Activated T-cell treated with anti-CD3 and anti-CD28 coated beads, Interleukin-2, amount 50 U/mL, for 4 hours (primary cell): ENCODE results near the gene SDSL. TPM values are rescaled to one million over a fixed set of nuclear protein-coding genes. Genes with fewer than 3 reads are reported as not detected.

Experiments used
- ATAC-seq, 2 donors: fragments of 200-7000 bp; cut with Tn5 transposase; one replicate each; pipeline ENCODE4 v1.10.0; 2021
- DNase-seq: peaks from one replicate; pipeline ENCODE4 v3.0.0-alpha.2; 2020
- H3K27me3 Mint-ChIP-seq: one replicate; pipeline ENCODE4 v1.8.0; 2021; ENCODE audit warnings: low read depth, mixed read lengths
- H3K36me3 Mint-ChIP-seq: one replicate; pipeline ENCODE4 v1.8.0; 2022; ENCODE audit warnings: mixed read lengths; ENCODE audit not compliant: insufficient read depth
- H3K4me1 Mint-ChIP-seq: one replicate; pipeline ENCODE4 v1.8.0; 2021; ENCODE audit warnings: low read depth, mixed read lengths
- H3K4me3 Mint-ChIP-seq: one replicate; pipeline ENCODE4 v1.8.0; 2021; ENCODE audit warnings: mild to moderate bottlenecking, moderate library complexity, mixed read lengths
- H3K9me3 Mint-ChIP-seq: one replicate; pipeline ENCODE4 v1.8.0; 2021; ENCODE audit warnings: mixed read lengths
- total RNA-seq, 3 donors: library from RNA; stranded (reverse); gene quantifications; one replicate each; pipeline ENCODE4 v1.2.1, GENCODE V29; 2021

SDSL gene
- total RNA-seq, 3 donors from 2014 or later: 0.46 TPM; not detected in 2

DNA sequence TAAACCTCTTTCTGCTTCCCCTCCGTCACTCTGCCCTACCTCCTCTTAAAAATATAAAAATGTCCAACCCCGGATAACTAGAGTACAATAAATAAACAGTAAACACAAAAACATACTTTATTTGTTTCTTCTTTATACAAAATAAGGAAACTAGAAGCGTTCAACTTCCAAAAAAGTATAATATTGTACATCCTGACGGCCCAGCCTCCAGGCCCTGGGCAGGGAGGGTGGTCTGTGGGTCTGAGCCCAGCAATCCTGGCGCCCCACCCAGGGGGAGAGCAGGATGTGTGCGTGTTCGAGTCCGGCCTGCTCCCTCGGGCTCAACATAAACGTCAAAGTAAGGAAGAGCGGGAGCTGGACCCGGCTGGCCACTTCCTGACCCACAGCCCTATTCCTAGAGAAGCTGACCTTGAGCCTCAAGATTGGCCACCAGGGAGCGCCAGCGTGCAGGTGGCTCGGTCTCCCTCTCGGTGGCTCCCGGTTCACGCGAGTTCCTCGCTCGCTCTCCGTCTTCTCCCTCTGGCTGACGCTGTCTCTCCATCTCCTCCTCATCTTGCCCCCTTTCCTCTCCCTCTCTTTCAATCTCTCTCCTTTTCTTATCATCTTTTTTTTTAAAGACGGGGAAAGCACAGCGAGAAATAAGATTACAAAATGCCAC lies 40.1 kb downstream of the SDSL start:
- Mint-ChIP-seq H3K9me3 (no peaks in the 10 kb centered on the region), H3K4me1 (peaks cover 20% of the 10 kb centered on the region), H3K4me3 (peak overlapping the region; percentile 81), H3K27me3 (peaks cover 71% of the 10 kb centered on the region), H3K36me3 (no peaks in the 10 kb centered on the region)
- DNase-seq: peak; percentile 59
- peak; percentile 57 to 71 for ATAC-seq

- no peak for DNase-seq
- H3K4me1 Mint-ChIP-seq: peaks cover 23% of the 10 kb centered on the region
- H3K9me3 Mint-ChIP-seq: no peaks in the 10 kb centered on the region
- ATAC-seq: peak; percentile 11 to 16
- peaks cover 77% of the 10 kb centered on the region for H3K27me3 Mint-ChIP-seq
- peak overlapping the region; percentile 29 for H3K4me3 Mint-ChIP-seq
- H3K36me3 Mint-ChIP-seq: no peaks in the 10 kb centered on the region
These were observed 41.0 kb downstream of the SDSL start for GRCh38 chr12:113462998-113463745.

GRCh38 chr12:113463746-113464451 lies 41.7 kb downstream of the SDSL start:
- H3K9me3 Mint-ChIP-seq: no peaks in the 10 kb centered on the region
- ATAC-seq: no peak
- peaks cover 74% of the 10 kb centered on the region for H3K27me3 Mint-ChIP-seq
- H3K4me1 Mint-ChIP-seq: peaks cover 25% of the 10 kb centered on the region
- DNase-seq: no peak
- H3K4me3 Mint-ChIP-seq: peak overlapping the region; percentile 29
- H3K36me3 Mint-ChIP-seq: no peaks in the 10 kb centered on the region

GRCh38 chr12:113464452-113464775 lies 42.2 kb downstream of the SDSL start:
- H3K36me3 Mint-ChIP-seq: no peaks in the 10 kb centered on the region
- peaks cover 25% of the 10 kb centered on the region for H3K4me1 Mint-ChIP-seq
- ATAC-seq (no peak), DNase-seq (no peak)
- no peak overlapping the region for H3K4me3 Mint-ChIP-seq
- no peaks in the 10 kb centered on the region for H3K9me3 Mint-ChIP-seq
- peaks cover 74% of the 10 kb centered on the region for H3K27me3 Mint-ChIP-seq

DNA sequence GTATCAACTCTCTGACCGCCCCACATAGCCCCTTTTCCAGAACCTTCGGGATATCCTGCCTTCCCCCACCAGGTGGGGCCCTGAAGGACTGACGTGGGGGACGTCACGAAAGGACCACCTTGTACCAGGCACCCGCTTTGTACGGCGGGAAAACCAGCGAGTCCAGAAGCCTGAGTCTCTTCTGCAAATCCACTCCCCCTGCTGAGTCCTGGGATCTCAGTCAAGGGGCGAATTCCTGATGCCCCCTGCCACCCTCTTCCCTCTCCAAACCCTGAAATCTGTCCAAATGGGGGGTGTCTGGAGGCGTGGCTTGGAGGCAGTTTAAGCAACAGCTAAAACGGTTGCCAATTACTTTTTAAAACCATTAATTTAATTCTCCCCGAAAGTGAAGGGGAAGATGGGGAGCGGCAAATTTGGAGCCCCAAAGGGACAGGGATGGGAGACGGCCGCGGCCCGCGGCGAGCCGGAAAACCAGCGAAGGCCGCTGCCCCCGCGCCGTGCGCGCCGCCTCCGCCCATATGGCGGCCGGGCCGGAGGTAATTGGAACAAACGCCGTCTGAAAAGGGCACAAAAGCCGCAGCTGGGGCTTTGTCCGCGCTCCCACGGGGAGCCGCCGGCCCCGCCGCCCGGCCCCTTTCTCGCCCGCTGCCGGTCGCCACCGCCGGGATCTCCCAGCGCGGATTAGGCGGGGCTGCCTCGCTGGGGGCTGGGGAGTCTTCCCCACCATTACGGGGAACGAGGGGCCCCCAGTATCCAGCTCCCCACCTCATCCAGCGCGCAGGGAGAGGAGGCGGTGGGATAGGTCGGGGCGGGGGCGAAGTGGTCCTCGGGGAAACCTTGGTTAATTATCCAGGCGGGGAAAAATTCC lies 42.9 kb downstream of the SDSL start:
- Mint-ChIP-seq H3K36me3 (no peaks in the 10 kb centered on the region), H3K4me1 (peaks cover 25% of the 10 kb centered on the region), H3K9me3 (no peaks in the 10 kb centered on the region), H3K4me3 (peak overlapping the region; percentile 19), H3K27me3 (peaks cover 76% of the 10 kb centered on the region)
- ATAC-seq: no peak
- no peak for DNase-seq

DNA sequence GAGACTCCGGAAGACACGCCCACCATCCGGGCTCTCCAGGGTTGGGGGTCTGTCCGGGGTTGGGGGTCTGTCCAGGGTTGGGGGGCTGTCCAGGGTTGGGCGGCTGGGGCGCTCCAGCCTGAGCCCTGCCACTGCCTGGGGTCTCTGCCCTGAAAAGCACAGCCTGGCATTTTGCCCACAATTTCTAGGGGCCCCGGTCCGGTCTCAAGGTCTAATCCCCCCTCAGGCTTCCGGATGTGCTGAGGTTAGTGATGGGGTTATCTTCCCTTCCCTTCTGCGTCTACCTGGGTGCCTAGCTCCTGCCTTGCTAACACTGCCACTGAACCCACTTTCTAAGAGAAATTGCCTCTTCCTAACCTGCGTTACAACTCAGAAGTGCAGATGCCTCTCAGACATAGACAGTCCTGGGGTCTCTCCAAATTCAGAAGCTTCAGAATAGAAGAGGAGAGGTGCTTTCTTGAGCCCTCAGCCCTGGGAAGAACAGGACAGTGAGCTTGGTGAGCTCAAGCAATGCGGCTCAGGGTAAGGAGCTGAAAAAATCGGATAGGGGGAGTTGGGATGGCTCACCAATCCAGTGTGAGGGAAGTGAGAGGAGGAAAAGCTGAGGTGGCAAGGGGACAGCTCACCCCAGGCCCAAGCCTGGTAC lies 43.8 kb downstream of the SDSL start:
- Mint-ChIP-seq H3K4me1 (peaks cover 25% of the 10 kb centered on the region), H3K4me3 (no peak overlapping the region), H3K27me3 (peaks cover 80% of the 10 kb centered on the region), H3K36me3 (no peaks in the 10 kb centered on the region), H3K9me3 (no peaks in the 10 kb centered on the region)
- no peak for ATAC-seq
- no peak for DNase-seq

- Mint-ChIP-seq H3K4me1 (peaks cover 25% of the 10 kb centered on the region), H3K9me3 (no peaks in the 10 kb centered on the region), H3K36me3 (no peaks in the 10 kb centered on the region), H3K27me3 (peaks cover 75% of the 10 kb centered on the region), H3K4me3 (no peak overlapping the region)
- no peak for ATAC-seq
- no peak for DNase-seq
These were observed 44.4 kb downstream of the SDSL start for GRCh38 chr12:113466454-113467141.

- Mint-ChIP-seq H3K4me1 (peaks cover 25% of the 10 kb centered on the region), H3K4me3 (no peak overlapping the region), H3K9me3 (no peaks in the 10 kb centered on the region), H3K36me3 (no peaks in the 10 kb centered on the region), H3K27me3 (peaks cover 75% of the 10 kb centered on the region)
- DNase-seq (no peak), ATAC-seq (no peak)
These were observed 44.9 kb downstream of the SDSL start for GRCh38 chr12:113467142-113467501.

GRCh38 chr12:113467502-113468364 lies 45.6 kb downstream of the SDSL start:
- ATAC-seq: no peak
- DNase-seq: no peak
- H3K4me1 Mint-ChIP-seq: peaks cover 22% of the 10 kb centered on the region
- H3K4me3 Mint-ChIP-seq: no peak overlapping the region
- H3K9me3 Mint-ChIP-seq: no peaks in the 10 kb centered on the region
- H3K36me3 Mint-ChIP-seq: no peaks in the 10 kb centered on the region
- H3K27me3 Mint-ChIP-seq: peaks cover 74% of the 10 kb centered on the region

DNA sequence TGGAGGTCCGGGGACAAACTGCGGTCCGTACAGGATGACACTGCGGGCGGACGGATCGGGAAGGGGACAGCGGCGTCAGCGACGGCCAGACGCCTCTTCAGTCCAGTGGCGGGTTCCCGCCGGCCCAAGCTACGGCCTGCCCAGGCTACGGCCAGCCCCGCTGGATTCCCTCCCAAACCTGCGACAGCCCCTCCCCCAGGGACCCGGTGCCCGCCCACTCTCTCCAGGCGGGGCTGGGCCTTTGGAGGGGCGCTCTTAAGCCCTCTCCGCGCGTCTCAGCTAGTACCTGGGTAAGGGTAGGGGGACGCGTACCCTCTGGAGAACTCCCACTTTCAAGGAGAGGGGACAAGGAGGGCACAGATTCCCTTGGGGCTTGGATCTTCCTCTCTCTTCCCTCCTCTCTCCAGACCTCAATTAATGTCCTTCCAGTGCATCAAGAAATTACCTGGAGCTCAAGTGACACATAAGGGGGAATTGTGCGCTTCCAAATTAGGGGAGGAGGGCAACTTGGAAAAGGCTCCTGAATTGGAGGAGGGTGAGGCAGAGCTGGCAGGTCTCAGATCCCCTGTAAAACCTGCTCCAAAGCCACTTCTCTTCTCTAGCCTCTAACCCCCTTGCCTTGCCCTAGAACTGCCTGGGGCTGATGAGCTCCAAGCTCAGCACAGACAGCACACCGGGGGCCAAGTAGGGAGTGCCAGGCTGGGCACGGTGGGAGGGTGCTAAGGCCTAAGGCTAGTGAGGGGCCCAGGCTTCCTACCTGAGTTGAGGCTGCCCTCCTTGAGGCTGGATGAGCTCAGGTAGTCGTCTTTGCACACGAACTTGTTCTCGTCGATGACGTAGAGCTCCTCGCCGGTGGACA lies 46.4 kb downstream of the SDSL start:
- Mint-ChIP-seq H3K36me3 (no peaks in the 10 kb centered on the region), H3K4me3 (no peak overlapping the region), H3K4me1 (peaks cover 21% of the 10 kb centered on the region), H3K27me3 (peaks cover 79% of the 10 kb centered on the region), H3K9me3 (no peaks in the 10 kb centered on the region)
- no peak for ATAC-seq
- DNase-seq: no peak

DNA sequence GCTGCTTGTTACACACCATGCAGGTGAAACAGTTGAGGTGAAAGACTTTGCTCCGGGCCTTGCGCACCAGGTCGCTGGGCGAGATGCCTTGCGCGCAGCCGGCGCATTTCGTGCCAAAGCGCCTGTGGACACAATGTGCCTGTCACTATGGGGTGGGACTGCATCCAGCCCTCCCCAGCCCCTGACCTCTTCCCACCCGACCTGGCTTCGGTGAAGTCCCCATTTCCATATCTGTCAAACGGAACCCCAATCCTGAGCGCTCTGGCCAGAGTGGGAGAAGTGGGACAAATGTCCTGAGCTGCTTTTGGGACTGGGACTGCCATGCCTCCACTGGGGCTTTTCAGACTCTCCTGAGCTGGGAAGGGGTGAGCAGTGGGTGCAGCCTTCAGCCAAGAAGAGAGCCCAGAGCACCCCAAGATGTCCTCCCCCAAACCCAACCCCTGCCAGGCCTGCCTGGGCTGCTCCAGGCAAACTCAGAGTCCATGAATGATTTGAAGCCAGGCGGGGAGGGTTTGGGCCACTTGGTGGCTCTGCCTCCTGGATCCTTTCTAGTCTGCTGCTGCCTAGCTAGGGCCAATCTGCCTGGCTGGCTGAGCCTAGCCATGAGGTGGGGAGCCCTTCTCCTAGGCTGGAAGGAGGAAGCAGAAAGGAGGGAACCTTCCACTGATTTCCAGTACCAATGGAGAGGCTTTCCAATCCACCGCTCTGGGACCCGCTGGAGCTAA lies 47.2 kb downstream of the SDSL start:
- no peak for DNase-seq
- ATAC-seq: no peak
- Mint-ChIP-seq H3K4me1 (peaks cover 18% of the 10 kb centered on the region), H3K27me3 (peaks cover 79% of the 10 kb centered on the region), H3K9me3 (no peaks in the 10 kb centered on the region), H3K36me3 (no peaks in the 10 kb centered on the region), H3K4me3 (no peak overlapping the region)
